GM19452 (cell line): ENCODE data around the gene TRABD.

Experiments
- ATAC-seq: cut with Tn5 transposase; IDR thresholded peaks from one replicate; pipeline ENCODE4 v1.9.1; 2021; ENCODE audit not compliant: unreplicated experiment

TRABD gene

DNA sequence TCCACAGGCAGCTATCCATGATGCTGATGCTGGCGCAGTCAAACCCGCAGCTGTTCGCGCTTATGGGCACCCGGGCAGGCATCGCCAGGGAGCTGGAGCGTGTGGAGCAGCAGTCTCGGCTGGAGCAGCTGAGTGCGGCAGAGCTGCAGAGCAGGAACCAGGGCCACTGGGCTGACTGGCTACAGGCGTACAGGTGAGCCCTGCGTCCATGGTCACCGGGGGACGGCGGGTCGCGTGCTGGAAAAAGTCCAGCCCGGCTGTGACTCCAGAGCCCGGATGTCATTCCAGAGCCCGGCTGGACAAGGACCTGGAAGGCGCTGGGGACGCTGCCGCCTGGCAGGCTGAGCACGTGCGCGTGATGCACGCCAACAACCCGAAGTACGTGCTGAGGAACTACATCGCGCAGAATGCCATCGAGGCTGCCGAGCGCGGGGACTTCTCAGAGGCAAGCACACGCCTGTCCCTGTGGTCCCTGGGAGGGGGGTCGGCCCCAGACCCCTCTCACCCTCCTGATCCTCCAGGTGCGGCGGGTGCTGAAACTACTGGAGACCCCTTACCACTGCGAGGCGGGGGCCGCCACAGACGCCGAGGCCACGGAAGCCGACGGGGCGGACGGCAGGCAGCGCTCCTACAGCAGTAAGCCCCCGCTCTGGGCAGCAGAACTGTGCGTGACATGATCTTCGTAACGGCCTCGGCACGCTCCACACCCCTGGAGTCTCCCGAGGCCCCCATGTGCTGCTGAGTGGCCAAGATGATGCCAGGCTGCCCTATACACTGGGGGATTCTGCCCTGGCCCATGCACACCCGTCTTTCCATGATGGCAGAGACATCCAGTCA, 31.2 kb downstream of the TRABD start:
- no peak for ATAC-seq

DNA sequence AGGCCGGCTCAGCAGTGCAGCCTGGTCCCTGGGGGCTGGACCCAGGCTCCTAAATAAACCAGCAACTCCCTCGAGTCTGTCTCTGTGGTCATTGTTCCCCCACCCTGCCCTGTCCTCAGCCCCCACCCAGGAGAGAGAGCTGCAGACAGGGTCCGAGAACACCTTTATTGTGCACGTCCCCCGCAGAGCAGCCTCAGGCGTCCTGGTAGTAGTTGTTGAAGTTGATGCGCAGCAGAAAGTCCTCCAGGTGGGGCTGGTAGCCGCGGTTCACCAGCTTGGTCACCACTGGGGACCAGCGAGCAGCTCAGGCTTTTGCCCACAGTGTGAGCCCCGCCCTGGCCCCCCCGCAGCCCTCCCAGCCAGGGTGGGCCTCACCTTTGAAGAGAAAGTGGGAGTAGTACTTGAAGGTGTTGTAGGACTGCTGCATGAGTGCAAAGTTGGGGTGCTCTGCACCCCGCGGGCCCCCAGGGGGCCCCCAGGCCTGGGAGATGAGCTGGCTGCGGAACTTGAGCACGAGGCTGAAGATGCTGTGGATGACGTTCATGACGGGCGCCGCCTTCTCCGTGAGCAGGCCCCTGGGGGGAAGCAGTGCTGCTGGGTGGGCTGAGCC, 31.9 kb downstream of the TRABD start:
- ATAC-seq = no peak

DNA sequence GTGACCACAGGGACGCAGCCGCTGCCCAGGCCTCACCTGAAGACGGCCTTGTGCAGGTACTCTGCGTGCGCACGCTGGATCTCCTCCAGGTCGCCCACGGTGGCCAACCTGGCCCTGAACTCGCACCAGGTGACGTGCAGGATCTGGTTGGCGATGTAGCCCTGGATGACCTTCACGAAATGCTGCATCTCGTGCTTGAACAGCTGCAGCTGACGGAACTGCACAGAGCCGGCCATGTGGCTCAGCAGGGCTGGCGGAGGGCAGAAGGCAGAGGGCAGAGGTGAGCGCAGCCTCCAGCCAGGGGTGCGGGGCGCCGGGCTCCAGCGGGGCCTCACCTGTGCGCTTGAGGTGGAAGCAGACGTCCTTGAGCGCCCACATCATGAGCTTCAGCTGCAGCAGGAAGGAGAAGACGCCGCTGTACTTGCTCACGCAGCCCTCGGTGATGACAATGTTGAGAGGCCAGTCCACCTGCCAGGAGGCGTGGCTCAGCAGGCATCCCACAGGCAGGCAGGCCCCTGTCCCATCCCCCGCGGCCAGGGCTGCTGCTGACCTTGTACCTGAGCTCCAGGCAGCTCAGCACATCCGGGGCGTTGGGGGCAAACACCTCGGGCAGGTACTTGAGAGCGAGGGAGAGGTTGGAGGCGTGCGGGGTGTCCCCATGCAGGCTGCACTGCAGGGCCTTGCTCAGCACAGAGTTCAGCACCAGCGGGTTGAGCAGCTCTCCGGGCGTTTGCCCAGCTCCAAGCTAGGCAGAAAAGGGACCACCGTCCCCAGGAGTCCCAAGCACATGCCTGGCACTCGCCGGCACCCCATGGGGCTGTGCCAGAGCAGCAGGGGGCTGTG, 32.7 kb downstream of the TRABD start:
- ATAC-seq = no peak

DNA sequence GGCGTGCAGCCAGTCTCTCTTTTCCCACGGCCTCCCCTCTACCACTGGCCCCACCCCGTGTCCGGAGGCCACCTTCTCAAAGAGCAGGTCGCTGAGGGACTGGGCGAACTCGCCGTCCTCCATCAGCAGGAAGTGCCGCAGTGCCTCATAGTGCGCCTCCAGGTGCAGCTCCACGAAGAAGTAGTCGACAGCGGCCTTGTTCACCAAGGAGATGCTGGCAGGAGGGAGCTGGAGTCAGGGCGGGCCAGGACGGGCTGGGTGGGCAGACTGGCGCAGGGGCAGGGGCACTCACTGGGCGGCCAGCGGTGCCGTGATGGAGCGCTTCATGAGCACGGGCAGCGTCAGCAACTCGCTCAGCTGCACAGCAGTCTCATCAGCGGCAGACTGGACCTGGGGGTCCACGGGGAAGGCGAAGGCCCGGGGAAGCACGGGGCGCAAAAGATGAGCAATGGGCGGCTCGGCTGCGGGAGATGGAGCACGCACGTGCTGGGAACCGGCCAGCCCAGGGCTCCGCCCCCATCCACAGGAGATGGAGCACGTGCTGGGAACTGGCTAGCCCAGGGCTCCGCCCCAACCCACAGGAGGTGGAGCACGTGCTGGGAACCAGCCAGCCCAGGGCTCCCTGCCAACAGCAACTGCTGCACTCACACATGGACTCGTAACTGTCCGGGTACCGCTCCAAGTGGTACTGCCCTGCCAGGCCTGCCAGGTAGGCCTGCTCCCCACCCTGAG, 33.4 kb downstream of the TRABD start:
- no peak for ATAC-seq

DNA sequence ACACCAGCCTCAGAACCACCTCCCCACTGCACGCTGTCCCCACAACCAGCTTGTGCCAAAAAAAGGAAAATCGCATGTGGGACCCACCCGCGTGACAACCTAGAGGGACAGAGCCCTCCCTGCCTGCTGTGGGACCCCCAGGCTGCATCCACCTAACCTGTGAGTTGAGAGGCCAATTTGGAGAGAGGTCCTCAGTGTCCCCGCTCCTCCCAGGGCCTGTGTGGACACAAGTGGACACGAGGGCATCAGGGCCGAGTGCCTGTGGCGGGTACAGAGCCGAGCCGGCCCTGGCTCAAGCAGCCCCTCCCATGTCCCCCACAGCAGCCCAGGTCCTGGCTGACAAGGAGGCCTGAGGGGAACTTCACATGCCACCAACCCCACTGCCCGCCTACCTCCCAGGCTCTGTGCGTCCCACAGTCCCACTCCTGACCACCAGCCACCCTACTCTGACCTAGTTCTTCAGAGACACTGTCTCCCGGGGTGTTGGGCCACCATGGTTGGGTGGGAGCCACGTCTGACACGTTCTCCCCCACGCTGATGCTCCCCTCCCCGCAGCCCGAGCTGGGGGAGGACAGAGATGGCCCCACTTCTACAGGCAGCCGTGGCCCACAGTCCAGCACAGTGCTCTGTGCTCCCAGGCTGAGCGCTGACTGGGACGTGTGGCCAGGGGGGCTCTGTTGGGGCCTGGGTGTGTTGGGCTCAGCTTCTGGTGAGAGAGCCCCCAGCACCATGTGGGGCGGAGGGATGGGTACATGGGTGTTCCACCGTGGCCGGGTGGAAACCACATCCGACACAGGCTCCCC, 34.3 kb downstream of the TRABD start:
- ATAC-seq = no peak

DNA sequence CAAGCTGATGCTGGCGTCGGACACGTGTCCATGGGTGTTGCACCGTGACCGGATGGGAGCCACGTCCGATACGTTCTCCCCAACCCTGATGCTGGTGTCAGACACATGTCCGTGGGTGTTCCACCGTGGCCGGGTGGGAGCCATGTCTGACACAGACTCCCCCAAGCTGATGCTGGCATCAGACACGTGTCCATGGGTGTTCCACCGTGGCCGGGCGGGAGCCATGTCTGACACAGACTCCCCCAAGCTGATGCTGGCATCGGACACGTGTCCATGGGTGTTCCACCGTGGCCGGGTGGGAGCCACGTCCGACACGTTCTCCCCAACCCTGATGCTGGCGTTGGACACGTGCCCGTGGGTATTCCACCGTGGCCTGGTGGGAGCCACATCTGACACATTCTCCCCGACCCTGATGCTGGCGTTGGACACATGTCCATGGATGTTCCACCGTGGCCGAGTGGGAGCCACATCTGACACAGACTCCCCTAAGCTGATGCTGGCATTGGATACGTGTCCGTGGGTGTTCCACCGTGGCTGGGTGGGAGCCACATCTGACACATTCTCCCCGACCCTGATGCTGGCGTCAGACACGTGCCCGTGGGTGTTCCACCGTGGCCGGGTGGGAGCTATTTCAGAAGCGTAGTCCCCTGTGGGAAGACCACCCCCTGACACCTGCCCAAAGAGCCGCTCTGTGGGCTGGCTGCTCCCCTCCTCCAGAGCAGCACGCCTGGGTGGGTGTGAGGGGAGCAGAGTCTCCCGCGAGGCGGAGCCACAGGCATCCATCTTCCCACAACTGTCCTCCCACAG, 35.1 kb downstream of the TRABD start:
- ATAC-seq = no peak

DNA sequence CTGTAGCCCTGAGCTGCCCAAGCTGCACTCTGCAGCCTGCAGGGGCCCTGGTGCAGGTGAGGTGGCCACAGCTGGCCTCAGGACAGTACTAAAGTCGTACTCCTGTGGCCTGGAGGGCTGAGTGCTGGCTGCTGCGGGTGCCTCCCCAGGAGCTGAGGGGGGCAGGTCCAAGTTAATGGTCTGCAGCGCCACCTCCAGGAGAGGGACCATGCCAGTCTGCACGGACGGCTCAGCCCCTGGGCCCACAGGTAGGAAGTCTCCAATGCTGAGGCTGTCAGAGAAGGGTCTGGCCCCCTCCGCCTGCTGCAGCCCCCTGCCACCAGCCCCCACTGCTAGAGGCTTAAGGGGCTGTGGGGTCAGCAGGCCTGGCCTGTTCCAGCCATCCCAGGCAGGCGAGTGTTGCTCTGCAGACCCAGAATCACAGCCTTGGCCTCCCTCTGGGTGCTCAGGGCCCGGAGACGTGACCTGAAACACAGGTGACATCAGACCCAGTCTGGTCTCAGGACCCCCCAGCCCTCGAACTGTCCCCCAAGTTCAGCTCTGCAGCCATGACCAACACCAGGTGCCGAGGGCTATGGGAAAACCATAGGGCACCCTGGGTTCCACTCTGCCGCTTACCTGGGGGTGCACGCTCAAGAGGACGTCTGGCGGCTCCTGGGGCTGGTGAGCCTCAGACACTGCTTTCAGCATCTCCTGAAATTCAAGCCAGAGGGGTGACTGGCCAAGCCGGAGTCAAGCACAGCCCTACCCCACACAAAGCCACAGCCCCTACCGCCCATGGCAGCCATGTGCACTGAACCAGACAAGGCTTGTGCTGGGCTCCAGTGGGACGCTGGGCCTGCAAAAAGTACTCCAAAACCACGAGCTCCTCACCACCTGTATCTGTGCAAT, 35.9 kb downstream of the TRABD start:
- ATAC-seq = no peak

DNA sequence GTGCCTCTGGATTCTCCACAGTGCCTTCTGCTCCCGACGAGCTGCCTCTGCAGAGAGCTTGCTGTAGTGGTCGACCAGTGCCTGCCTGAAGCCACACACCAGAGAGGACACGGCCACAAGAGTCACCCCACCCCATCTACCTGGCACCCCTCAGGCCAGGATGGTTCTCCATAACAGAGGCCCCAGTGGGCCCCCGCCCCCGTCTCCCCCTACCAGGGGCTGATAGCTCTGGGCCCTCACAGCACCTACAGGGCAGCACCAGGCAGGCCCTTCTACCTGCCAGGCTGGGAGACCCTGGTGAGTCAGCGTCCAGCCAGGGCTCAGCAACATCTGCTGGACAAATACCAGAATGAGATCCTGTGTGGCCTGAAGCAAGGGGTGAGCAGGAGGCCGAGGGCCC, 36.8 kb downstream of the TRABD start:
- no peak for ATAC-seq

DNA sequence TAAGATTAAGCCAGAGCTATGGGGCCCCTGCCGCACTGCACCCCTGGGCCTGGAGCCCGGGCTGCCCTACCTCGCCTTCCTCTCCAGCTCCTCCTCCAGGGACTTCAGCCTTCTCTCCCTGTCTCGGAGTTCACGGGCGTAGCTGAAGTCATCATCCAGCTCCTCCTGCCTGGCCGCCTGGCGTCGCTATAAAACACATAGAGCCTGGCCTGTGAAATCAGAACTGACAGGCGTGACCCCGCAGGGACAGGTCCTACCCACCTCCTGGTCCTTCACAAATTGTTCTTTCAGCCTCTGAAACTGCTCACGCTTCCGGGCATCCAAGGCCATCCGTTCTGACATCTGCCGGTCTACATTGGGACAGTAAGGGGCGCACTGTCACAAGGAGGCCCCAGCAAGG, 38.4 kb downstream of the TRABD start:
- ATAC-seq = no peak

DNA sequence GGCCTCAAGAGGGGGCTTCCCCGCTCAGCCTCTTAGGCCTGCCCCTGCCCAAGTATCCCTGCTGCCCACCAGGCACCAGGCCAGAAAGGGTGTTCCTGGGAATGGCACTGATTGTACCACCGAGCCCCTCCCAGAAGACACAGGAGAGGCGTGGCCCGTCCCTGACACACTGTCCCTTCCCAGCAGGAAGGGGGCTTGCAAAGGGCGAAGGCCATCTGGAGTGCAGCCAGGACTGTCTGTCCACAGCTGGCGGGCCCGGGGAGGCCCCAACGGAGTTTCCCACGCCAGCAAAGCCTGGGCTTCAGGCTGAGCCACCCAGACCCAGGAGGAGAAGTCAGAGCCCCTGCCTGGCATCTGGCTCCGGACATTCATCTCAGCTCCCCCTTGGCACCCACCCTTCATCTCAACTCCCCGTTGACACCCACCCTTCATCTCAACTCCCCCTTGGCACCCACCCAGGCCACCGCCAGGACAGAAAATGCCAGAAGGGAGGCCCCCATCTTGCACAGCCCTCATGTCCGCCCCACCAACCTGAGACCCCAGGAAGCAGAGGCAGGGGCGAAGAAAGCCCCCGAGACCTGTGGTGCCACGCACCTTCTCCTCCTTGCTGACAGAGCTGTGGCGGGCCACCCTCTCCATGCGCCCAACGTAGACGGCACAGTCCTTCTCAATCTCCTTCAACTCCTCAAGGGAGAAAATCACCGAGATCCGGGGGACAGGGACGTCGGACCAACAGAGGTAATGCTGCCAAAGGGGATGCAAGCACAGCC, 39.7 kb downstream of the TRABD start:
- ATAC-seq = no peak

DNA sequence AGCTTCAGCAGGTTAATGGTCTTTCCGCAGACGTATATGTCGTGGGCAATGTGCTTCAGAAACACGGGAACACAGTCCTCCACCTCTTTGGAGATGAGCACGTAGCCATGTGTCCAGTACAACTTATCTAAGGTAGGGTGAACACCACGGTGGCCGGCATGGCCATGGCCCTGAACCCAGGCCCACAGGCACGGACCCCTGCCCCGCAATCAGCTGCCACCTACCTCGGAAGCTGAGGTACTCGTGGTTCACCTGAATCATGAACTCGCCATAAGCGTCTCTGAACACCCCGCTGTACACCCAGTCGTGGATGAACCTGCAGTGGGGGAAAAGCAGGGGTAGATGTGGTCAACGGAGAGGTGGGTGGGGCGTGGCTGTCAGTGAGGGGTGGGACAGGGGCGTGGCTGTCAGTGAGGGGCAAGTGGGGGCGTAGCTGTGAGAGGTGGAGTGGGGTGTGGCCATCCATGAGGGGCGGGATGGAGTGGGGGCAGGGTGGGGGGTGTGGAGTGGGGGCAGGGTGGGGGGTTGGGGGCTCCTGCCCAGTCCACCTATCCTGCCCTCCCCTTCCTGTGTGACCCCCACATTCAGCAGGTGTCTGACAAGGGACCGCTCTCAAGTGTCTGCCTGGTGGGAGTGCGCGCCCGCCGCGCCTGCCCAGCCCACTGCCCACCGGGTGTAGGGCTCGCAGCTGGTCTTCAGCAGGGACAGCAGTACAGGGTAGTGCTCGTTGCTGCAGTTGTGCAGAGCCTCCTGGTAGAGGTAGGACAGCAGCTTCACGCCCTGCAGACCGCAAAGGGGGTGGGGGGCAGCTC, 40.6 kb downstream of the TRABD start:
- ATAC-seq = no peak

DNA sequence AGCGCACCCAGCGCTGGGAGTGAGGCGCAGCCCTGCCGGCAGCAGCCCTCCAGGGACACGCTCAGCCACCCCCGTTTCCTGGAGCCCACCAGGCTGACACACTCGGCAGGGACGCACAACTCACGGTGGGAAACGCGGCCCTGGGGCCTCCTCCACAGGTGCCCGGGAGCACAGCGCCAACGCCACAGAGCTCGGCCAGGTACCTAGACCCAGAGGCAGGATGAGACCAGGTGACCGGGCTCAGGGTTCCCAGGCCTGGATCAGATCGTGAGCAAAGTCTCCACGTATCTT, 41.1 kb downstream of the TRABD start:
- ATAC-seq = no peak

DNA sequence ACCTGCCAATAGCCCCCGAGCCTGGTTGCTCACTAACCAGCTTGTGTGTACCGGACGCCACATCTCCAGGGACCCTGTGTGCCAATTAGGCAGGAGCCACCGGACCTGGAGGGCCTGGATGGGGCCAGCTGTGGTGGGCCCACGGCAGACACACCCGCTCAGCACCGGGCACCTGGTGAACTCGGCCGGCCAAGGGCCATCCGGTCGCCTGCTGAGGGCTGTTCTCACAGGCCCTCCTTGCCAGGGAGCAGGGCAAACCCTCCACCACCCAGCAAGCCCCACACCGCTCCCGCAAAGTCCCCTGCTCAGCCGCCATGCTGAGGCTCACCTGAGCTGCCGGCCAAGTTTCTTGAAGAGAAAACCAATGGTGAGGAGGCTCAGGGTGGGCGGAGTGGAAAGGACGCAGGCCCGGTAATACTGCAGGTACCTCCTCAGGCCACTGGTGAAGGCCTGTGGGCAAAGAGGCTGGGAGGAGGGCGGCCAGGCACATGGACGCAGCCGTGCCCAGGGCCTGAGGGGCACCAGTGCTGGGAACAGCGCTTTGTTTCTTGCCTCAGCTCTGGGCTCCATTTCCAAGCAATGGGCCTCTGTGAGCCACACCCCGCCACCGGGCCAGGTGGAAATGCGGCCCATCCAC, 42.0 kb downstream of the TRABD start:
- no peak for ATAC-seq

DNA sequence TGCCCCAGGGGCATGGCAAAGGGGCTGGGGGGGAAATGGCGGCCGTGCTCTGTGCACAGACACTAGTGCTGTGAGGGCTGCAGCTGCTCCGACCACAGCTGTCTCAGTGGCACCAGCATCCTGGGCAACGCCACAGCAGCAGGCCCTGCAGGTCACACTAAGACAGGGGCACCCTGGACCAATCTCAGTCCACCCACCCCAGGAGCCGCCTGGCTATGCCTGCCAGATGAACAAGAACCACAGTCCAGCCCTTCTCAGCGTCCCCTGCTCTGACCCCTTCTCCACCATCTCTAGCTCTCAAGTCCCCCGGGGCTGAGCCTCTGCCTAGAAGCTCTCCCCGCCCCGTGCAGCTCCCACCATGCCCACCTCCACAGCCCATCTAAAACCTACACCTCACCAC, 42.7 kb downstream of the TRABD start:
- ATAC-seq = no peak

DNA sequence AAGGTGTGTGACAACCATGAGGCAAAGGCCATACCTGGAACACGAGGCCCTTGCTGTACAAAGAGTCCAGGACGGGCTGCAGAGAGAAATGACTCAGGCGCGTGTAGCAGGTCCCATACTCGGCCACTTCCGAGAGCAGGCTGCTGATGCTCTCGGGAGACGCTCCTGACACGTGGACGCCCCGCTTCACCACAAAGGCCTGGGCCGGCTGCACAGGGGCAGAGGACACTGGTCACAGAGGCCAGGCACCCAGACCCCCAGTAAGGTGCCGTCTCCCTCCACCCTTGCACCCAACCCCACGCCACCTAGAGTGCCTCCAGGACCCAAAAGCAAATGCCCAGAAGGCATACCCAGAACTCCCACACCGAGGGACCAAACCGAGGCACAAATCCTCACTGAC, 43.7 kb downstream of the TRABD start:
- ATAC-seq = no peak

DNA sequence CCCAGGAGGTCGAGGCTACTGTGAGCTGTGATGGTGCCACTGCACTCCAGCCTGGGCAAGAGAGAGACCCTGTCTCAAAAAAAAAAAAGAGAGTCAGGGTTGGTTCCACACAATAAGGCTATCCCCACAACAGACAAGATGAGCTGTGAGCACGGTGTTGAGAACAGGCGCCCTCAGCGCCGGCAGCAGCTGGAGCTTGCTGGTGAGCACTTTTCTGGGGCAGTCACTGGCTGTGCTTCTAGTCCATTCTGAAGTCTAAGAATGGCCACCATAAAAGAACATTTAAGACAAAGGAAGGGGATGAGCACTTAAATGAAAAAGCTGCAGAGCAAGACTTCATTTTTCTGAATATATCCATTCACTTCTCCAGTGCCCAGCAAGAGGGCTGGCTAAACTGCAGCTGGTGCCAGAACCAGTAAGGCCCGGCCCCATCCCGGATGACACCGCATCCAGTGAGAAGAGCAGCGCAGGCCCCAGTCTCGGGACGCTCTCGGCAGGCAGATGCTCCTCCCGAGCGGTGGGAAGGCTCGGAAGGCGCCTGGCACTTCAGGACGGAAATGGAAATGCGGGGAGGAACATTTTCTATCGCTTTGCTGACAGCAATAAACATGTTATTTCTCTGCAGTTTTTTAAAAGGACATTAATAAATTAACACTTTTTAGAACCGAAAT, 46.9 kb downstream of the TRABD start:
- no peak for ATAC-seq
